Liver (tissue), 9 donors: ENCODE results near the gene RCOR1. TPM values are rescaled to one million over a fixed set of nuclear protein-coding genes. Genes with fewer than 3 reads are reported as not detected.

ENCODE experiments used
- DNase-seq: peaks from one replicate; pipeline ENCODE4 v3.0.0-alpha.2; 2017; ENCODE audit warnings: low spot score
- H3K27ac ChIP-seq, 2 donors: one replicate each; pipeline ENCODE4 v1.7.0; 2013; ENCODE audit warnings: inconsistent platforms in 2 of 2, low read length in 2 of 2, control low read depth in 1 of 2, low read depth in 1 of 2, mild to moderate bottlenecking in 1 of 2
- H3K27me3 ChIP-seq, 4 donors: one replicate each; pipeline versions ENCODE4 v1.6.1 to v1.7.0; 2013; ENCODE audit warnings: low read length in 3 of 4, inconsistent platforms in 1 of 4, mild to moderate bottlenecking in 1 of 4, moderate library complexity in 1 of 4; ENCODE audit not compliant: control insufficient read depth in 4 of 4, insufficient read depth in 4 of 4
- H3K36me3 ChIP-seq, 4 donors: one replicate each; pipeline versions ENCODE4 v1.6.1 to v1.7.0; 2013; ENCODE audit warnings: low read length in 3 of 4, mild to moderate bottlenecking in 3 of 4, low read depth in 1 of 4, moderate library complexity in 1 of 4; ENCODE audit not compliant: control insufficient read depth in 4 of 4, insufficient read depth in 3 of 4
- H3K4me1 ChIP-seq, 4 donors: one replicate each; pipeline versions ENCODE4 v1.6.1 to v1.7.0; 2013; ENCODE audit warnings: low read length in 3 of 4, mild to moderate bottlenecking in 3 of 4, moderate library complexity in 1 of 4; ENCODE audit not compliant: control insufficient read depth in 4 of 4, insufficient read depth in 4 of 4
- H3K4me3 ChIP-seq, 3 donors: one replicate each; pipeline versions ENCODE4 v1.6.1 to v1.7.0; 2013; ENCODE audit warnings: low read length in 3 of 3, control low read depth in 1 of 3, low read depth in 1 of 3, mild to moderate bottlenecking in 1 of 3
- H3K9ac ChIP-seq, 2 donors: one replicate each; pipeline ENCODE4 v1.7.0; 2013; ENCODE audit warnings: low read length in 2 of 2, mild to moderate bottlenecking in 2 of 2, moderate library complexity in 2 of 2, control low read depth in 1 of 2, low read depth in 1 of 2
- H3K9me3 ChIP-seq, 4 donors: one replicate each; pipeline versions ENCODE4 v1.6.1 to v1.7.0; 2013; ENCODE audit warnings: low read length in 3 of 4; ENCODE audit not compliant: control insufficient read depth in 4 of 4
- EGR1 ChIP-seq, 2 donors: IDR thresholded peaks; 2 replicates each; pipeline ENCODE4 v1.6.1; 2016 to 2018; ENCODE audit warnings: antibody characterized with exemption in 2 of 2, low read depth in 2 of 2
- FOXA1 ChIP-seq: IDR thresholded peaks from 2 replicates; pipeline ENCODE4 v1.6.1; 2016; ENCODE audit warnings: antibody characterized with exemption
- FOXA2 ChIP-seq: IDR thresholded peaks from 2 replicates; pipeline ENCODE4 v1.6.1; 2016; ENCODE audit warnings: antibody characterized with exemption
- GABPA ChIP-seq, 2 donors: IDR thresholded peaks in 1 of 2; conservative IDR thresholded peaks in 1 of 2; 2 replicates each; pipeline ENCODE4 v1.6.1; 2016; ENCODE audit warnings: antibody characterized with exemption in 2 of 2, mild to moderate bottlenecking in 1 of 2, moderate library complexity in 1 of 2
- HNF4A ChIP-seq, 2 donors: conservative IDR thresholded peaks; 2 replicates each; pipeline ENCODE4 v1.6.1; 2016; ENCODE audit warnings: antibody characterized with exemption in 2 of 2, mild to moderate bottlenecking in 2 of 2
- HNF4G ChIP-seq: IDR thresholded peaks from 2 replicates; pipeline ENCODE4 v1.6.1; 2016; ENCODE audit warnings: antibody characterized with exemption
- JUND ChIP-seq, 2 donors: IDR thresholded peaks; 2 replicates each; pipeline ENCODE4 v1.6.1; 2016; ENCODE audit warnings: antibody characterized with exemption in 2 of 2
- MAX ChIP-seq: IDR thresholded peaks from 2 replicates; pipeline ENCODE4 v1.6.1; 2016; ENCODE audit warnings: antibody characterized with exemption
- NR2F2 ChIP-seq: IDR thresholded peaks from 2 replicates; pipeline ENCODE4 v1.6.1; 2016; ENCODE audit warnings: antibody characterized with exemption
- RAD21 ChIP-seq, 2 donors: IDR thresholded peaks; 2 replicates each; pipeline ENCODE4 v1.6.1; 2016; ENCODE audit warnings: antibody characterized with exemption in 2 of 2, mild to moderate bottlenecking in 2 of 2
- REST ChIP-seq: IDR thresholded peaks from 2 replicates; pipeline ENCODE4 v1.6.1; 2016; ENCODE audit warnings: antibody characterized with exemption, mild to moderate bottlenecking
- RXRA ChIP-seq, 2 donors: IDR thresholded peaks; 2 replicates each; pipeline ENCODE4 v1.6.1; 2017 to 2018; ENCODE audit warnings: antibody characterized with exemption in 2 of 2, mild to moderate bottlenecking in 1 of 2
- SP1 ChIP-seq: IDR thresholded peaks from 2 replicates; pipeline ENCODE4 v1.6.1; 2018; ENCODE audit warnings: antibody characterized with exemption, mild to moderate bottlenecking
- TAF1 ChIP-seq: conservative IDR thresholded peaks from 2 replicates; pipeline ENCODE4 v1.6.1; 2016; ENCODE audit warnings: antibody characterized with exemption, mild to moderate bottlenecking
- ZBTB33 ChIP-seq: IDR thresholded peaks from 2 replicates; pipeline ENCODE4 v1.6.1; 2016; ENCODE audit warnings: antibody characterized with exemption
- WGBS: extraction: QIAGEN DNeasy Blood & Tissue Kit; methylation state at CpG from one replicate; pipeline ENCODE4 v1.1.7; 2013; 5-methylcytosine and 5-hydroxymethylcytosine counted together
- polyA plus RNA-seq, 2 donors: library from polyadenylated mRNA; stranded (reverse) in 1 of 2; unstranded in 1 of 2; fragments of 200-250 nt in 1 of 2; fragments of >200 nt in 1 of 2; fragmentation: Nextera tagmentation in 1 of 2; extraction: Ambion mirVana in 1 of 2; gene quantifications; one replicate each; pipeline versions ENCODE4 v1.2.1 to v1.2.3, GENCODE V29; 2013 to 2015
- total RNA-seq, 2 donors: library from RNA; depleted of rRNA; stranded (reverse); fragments of >200 nt; gene quantifications; one replicate each; pipeline ENCODE4 v1.2.3, GENCODE V29; 2014
- TF ChIP-seq, protein P1 (sequence below): fragments of 150-350 bp; IDR thresholded peaks from 2 replicates; pipeline ENCODE4 v1.5.1; 2017; ENCODE audit warnings: improper control_type of control experiment, low read depth, low read length; ENCODE audit not compliant: missing input control
- donor health status: healthy.
- donor health status: healthy.
- donor health status: healthy.
- donor health status: healthy.
- donor health status: healthy.

Gene RCOR1
- total and polyA plus RNA-seq, 4 donors = 4.2 to 17.0 (median 5.7) TPM

- Histone ChIP-seq H3K9ac (no peak overlapping the region), H3K4me1 (peaks cover 0 to 5% (median 2%) of the 10 kb centered on the region in 4 donors), H3K9me3 (no peaks in the 10 kb centered on the region), H3K27ac (no peak overlapping the region), H3K36me3 (peaks cover 1 to 23% (median 12%) of the 10 kb centered on the region in 4 donors), H3K27me3 (no peaks in the 10 kb centered on the region), H3K4me3 (no peak overlapping the region)
- no peak for TF ChIP-seq NR2F2
- TF ChIP-seq EGR1 (IDR thresholded peaks at IDR 0.05; ENCODE audit: low read depth in 2 of 2) = no peak
- DNase-seq = no peak
- 96% methylated on average over 8 of the region's 8 CpGs for WGBS
Measured at GRCh38 chr14:102729825-102730224, 137.4 kb downstream of the RCOR1 start.

DNA sequence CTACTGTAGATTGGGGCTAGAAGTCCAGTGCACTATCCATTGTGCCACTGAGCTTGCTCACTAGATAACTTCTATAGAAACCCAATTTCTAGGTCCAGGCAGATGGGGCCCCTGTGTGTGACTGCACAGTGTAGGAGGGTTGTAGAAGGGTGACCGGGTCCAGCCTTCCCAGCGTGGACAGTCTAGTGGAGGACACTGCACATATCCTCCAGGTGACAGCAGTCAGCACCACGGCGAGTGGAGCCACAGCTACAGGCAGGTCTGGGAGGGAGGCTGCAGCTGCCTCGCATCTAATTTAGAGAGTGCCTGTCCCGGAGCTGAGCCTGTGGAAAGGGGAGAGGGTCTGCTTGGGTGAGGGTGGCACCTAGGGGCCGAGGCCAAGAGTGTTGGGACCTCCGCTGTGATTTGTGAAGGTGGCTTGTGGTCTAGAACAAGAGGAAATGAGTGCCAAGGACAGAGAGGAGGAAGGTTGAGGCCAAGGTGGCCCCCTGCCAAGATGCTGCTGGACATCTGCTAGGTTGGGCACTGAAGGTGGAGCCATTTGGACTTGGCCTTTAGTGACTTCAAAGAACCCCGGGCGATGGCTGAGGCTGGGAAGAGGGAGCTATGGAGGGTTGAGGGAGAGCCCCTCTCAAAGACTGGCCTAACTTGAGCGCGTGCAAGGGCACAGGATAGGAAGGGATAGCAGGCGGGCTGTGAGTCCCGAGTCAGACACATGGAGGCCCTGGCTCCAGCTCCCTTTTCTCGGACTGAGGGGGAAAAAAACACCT is 138.8 kb downstream of the RCOR1 start:
- H3K27ac ChIP-seq = no peak overlapping the region
- TF ChIP-seq NR2F2 = no peak
- TF ChIP-seq ZBTB33 = no peak
- no peak for TF ChIP-seq SP1
- TF ChIP-seq FOXA1 = no peak
- no peak for TF ChIP-seq GABPA (IDR thresholded peaks at IDR 0.05 in 1 of 2, conservative IDR thresholded peaks at IDR 0.05 in 1 of 2)
- TF ChIP-seq RAD21 (IDR thresholded peaks at IDR 0.05) = no peak
- no peak for TF ChIP-seq TAF1
- TF ChIP-seq JUND (IDR thresholded peaks at IDR 0.05) = no peak
- H3K27me3 ChIP-seq = no peaks in the 10 kb centered on the region
- WGBS = 94% methylated on average over 15 of the region's 15 CpGs
- peaks cover 0 to 5% (median under 1%) of the 10 kb centered on the region in 4 donors for H3K4me1 ChIP-seq
- no peaks in the 10 kb centered on the region for H3K9me3 ChIP-seq
- no peak overlapping the region for H3K4me3 ChIP-seq
- H3K36me3 ChIP-seq = peaks cover 0 to 17% (median 11%) of the 10 kb centered on the region in 4 donors
- peak; percentile 25 for DNase-seq
- no peak overlapping the region for H3K9ac ChIP-seq

DNA sequence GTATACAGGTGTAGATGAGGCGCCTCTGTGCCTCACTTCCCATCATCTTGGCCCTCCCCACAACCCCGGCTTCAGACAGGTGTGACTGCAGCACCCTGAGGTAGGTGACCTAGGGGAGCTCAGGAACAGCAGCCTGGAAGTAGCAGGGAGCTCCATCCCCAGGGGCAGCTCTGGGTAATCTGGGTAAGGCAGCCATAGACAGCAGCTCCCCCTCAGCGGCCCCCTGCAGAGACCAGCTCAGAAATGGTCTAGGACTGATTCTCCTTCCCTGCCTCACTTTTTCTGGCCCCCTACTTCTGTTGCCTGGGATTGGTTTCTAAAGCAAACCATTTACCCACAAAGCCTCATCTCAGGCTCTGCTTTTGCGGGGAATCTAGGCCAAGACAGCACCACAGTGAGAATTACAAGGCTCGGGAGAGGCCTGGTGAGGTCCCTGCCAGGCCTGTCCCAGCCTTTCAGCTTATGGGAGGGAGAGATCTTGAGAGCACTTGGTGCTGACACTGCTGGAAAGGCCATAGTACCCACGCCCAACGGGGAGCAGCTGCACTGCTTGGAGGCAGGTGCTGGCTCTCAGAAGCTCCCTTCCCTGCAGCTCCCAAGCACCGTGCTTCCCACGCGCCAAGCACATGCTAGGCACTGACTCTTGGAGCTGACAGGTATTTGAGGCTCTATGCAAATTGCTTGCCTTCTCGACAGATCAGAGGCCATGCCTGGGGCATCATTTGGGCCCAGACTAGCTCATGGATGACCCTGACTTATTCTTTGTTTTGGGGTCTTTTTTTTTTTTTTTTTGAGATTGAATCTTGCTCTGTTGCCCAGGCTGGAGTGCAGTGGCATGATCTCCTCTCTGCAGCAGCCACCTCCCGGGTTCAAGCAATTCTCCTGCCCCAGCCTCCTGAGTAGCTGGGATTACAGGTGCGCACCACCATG is 139.7 kb downstream of the RCOR1 start:
- no peak for TF ChIP-seq FOXA2
- no peak for TF ChIP-seq RXRA (IDR thresholded peaks at IDR 0.05)
- TF ChIP-seq GABPA (IDR thresholded peaks at IDR 0.05 in 1 of 2, conservative IDR thresholded peaks at IDR 0.05 in 1 of 2) = no peak
- no peak for TF ChIP-seq HNF4A (conservative IDR thresholded peaks at IDR 0.05)
- TF ChIP-seq HNF4G = no peak
- no peak for TF ChIP-seq NR2F2
- TF ChIP-seq, protein P1, sequence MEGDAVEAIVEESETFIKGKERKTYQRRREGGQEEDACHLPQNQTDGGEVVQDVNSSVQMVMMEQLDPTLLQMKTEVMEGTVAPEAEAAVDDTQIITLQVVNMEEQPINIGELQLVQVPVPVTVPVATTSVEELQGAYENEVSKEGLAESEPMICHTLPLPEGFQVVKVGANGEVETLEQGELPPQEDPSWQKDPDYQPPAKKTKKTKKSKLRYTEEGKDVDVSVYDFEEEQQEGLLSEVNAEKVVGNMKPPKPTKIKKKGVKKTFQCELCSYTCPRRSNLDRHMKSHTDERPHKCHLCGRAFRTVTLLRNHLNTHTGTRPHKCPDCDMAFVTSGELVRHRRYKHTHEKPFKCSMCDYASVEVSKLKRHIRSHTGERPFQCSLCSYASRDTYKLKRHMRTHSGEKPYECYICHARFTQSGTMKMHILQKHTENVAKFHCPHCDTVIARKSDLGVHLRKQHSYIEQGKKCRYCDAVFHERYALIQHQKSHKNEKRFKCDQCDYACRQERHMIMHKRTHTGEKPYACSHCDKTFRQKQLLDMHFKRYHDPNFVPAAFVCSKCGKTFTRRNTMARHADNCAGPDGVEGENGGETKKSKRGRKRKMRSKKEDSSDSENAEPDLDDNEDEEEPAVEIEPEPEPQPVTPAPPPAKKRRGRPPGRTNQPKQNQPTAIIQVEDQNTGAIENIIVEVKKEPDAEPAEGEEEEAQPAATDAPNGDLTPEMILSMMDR = no peak
- no peak for TF ChIP-seq TAF1
- no peak for TF ChIP-seq MAX
- TF ChIP-seq RAD21 (IDR thresholded peaks at IDR 0.05) = no peak
- TF ChIP-seq FOXA1 = no peak
- no peak for TF ChIP-seq EGR1 (IDR thresholded peaks at IDR 0.05; ENCODE audit: low read depth in 2 of 2)
- TF ChIP-seq REST = no peak
- TF ChIP-seq JUND (IDR thresholded peaks at IDR 0.05) = no peak
- Histone ChIP-seq H3K27ac (no peak overlapping the region), H3K4me3 (no peak overlapping the region), H3K4me1 (no peaks in the 10 kb centered on the region), H3K36me3 (peaks cover 0 to 15% (median 6%) of the 10 kb centered on the region in 4 donors), H3K27me3 (no peaks in the 10 kb centered on the region), H3K9me3 (no peaks in the 10 kb centered on the region), H3K9ac (no peak overlapping the region)
- no peak for DNase-seq
- WGBS = 96% methylated on average over 13 of the region's 13 CpGs
